ENCODE results near the gene ROBO2.

Gene ROBO2

DNA sequence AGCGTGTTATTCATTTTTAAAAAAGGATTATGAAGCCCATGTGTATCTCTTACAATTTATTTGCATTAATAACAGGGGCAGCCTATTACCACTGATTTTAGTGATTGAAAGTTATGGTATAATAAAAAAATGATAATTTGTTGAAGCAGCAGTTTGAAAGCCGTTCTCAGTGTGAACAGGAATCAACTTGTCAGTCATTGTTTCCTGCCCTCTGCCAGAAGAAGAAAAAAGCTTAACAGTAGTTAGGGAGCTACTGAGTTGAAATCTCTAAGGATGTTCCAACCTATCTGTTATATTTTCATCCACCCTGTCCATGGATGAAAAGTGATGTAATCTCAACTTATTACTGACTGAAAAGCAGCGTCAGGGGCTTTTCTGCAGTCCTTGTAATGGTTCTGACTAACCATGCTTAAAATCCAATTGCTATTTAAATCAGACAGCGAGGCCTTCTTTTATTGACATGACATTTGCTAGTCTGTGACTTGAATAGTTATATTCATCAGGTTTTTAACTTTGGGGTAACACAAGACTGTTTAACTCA lies 486.7 kb downstream of the ROBO2 start:
- no peak for DNase-seq

DNA sequence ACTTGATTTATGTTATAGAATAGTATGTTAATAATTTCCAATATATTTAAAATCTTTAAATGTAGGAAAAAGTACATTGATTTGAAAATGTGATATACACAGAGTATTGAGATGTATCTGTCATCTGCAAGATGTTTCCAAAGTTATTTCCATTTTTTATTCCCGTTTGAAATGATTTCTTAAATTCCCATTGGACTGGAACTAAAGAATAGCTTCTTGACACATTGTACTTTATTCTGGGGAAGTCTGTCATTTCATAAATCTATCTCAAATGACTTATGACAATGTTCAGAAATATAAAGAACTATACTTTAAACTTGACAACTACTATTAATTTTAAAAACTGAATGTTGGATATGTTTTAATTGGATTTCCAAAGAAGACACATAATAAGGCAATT lies 489.6 kb downstream of the ROBO2 start:
- no peak for DNase-seq

DNA sequence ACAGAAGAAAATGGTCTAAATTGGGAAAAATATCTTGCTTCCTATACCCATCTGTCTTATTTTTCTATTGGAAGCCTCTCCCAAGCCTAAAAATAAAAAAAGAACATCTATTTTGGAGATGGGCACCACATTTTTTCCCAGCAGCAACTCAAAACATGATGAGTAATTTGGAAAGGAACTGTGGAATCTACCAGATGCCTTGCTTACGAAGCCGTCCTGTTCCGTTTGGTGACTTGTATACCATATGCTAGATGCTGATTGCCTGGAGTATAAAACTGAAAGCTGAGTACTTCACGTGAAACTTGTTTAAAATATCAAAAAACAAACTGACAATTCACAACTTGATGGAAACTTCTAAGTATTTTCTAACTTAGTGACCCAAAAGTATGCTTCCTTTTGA lies 491.0 kb downstream of the ROBO2 start:
- DNase-seq, result no peak

DNA sequence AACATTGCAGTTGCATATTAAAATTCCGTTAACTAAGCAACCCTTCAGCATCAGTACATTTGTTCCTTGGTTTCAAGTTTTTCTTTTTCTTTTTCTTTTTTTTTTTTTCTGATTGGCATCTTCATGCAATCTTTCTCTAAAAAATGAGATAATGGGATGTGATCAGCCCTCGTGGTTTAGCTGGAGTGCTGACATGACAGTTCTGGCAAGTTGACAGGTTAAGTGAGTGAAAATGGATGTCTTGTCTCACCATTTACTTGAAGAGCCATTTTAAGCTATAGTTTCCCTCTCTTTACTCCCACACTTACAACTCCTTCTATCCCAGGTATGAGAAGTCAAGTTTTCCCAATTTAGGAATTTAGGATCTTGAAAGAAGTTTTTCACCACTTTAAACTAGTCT lies 495.2 kb downstream of the ROBO2 start:
- DNase-seq, result no peak

DNA sequence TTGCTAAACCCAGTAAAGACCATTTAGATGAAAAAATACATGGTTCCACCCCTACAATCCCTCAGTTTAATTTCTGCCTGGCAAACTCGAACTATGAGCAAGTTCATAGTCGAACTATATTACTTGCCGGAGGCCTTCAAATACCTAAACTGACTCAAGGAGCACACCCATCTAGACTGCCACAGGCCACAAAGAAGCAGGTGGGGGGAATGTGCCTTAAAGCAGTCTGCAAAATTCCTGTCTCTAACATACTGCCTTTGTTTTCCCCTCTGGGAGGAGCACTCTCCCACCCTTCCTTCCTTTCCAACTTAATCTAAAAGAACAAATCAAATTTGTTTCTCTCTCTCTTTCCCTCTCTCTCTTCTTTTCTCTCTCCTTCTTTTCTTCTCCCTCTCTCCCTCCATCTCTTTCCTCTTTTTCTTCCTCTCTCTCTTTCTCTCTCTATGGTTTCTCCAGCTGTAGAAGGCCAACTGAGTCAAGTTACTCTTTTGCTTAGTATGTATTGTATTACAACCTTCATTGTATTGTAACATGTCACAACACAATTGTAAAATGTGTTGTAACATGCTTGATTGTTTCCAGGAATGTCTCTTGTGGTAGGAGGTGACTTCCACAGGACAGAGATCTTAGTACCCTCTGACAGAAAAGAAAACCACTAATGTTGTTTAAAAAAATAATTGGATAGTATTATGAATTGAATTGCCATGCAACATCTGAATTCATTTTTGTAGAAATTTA lies 496.3 kb downstream of the ROBO2 start:
- DNase-seq, result no peak

DNA sequence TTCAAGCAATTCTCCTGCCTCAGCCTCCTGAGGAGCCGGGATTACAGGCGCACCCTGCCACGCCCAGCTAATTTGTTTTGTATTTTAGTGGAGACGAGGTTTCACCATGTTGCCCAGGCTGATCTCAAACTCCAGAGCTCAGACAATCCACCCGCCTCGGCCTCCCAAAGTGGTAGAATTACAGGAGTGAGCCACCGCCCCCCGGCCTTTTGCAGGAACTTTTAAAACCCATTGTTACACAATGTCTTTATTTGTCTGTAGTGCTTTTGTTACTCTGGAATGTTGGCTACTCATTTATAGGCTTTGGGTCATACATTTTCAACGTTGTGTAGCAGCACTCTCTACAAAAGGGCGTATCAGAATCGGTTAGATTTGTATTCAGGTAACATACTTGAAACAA lies 499.1 kb downstream of the ROBO2 start:
- no peak for DNase-seq

DNA sequence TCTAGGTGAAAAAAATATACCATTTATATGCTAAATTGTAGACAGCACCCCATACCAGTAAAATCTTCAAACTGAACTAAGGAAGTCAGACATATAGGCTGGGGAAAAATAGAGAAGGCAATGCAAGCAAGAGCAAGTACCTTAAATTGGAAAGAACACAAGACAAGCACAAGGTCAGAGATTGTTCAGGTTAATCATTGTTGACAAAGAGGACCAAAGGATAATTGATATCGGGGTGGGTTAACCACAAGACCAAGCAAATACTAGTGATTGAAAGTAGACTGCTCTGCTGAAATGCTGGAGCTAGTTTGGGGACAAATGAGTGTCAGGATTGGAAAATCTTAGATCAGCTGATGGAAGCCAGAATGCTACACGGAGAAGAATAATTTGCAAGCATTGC lies 499.8 kb downstream of the ROBO2 start:
- no peak for DNase-seq

DNA sequence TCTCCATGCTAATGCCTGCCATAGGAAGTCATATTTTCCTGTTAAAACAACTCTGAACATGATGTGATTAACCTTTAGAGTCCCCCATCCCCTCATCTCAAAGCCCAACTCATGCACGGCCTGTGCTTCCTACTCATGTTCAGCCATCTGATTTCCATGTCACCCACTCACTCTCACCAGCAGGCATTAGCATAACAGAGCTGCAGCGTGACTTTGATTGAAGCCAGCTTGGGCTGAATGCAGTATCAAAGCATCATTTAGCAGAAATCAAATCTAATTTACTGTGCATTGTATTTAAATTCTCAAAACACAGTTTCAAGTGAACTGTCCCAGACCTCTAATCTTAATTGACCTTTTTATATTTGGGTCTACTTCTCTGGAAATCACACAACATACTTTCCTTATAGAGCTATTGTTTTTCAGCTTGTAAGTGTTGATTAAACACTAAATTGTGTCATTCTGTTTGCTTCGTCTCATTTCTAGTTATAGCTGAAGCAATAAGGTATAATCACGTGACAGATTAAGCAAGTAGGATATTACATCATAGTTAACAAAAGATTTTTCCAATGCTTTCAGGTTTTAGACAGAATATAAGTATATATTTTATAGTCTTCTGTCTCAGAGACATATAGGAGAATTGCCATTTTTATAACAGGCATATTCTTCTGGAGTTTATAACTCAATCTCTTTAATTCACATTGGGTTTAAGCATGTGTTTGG lies 501.5 kb downstream of the ROBO2 start:
- no peak for DNase-seq

DNA sequence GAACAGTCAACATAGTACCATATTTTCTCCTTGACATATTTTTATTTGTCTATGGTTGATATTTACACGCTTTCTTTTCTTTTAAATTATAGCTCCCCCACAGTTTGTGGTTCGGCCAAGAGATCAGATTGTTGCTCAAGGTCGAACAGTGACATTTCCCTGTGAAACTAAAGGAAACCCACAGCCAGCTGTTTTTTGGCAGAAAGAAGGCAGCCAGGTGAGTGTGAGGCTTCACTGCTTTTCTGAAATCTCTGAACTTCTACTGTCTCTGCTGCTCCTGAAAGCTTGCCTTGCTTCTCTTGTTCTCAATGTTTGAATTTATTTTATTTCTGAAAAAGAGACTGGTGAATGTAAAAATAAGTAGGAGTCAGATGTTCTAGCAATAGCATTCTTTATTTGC lies 506.3 kb downstream of the ROBO2 start:
- no peak for DNase-seq

DNA sequence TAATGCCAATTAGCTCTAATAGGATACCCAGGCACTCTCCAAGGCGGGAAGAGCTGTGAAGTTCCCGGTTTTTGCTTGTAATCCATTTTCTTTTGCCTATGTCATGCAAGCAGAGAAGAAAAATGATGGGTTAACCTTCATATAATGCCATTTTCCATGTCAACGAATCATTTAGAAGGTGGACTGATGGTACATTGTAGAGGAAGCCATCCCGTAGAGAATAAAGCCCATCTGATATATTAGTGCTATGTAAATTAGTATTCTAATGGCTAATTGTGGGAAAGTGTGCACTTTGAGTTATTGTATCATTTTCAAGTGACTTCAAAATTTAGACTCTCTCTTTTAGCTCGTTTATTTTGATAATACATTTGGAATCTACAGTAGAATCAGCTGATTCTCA lies 509.1 kb downstream of the ROBO2 start:
- no peak for DNase-seq

DNA sequence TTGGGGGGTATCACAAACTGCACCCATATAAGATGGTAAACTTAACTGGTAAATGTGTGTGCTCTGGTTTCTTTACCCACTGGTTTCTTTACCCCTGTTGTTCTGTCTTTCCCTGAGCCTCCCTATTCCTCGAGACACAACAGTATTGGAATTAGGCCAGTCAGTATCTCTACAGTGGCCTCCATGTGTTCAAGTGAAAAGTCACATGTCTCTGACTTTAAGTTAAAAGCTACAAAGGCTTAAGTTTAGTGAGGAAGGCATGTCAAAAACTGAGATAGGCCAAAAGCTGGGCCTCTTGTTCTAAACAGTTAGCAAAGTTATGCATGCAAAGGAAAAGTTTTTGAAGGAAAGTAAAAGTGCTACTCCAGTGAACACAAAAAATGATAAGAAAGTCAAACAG lies 513.3 kb downstream of the ROBO2 start:
- DNase-seq, result no peak

DNA sequence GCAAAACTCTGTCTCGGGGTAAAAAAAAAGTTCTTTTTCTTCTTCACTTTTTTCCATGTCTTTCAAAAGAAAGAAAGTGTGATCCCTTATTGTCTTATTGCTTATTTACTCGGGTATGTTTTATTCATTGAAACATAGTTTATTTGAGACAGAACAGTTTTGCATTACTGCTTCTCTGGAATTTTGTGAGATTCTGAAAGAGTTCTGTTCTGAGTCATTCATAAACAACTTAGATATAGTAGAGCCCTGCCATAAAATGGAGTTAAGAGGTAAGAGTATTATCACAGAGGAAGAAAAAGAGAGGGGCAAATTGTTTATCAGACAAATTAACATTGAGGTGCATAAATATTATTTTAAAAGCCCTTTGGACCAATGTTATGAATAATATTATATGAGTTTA lies 522.2 kb downstream of the ROBO2 start:
- no peak for DNase-seq

DNA sequence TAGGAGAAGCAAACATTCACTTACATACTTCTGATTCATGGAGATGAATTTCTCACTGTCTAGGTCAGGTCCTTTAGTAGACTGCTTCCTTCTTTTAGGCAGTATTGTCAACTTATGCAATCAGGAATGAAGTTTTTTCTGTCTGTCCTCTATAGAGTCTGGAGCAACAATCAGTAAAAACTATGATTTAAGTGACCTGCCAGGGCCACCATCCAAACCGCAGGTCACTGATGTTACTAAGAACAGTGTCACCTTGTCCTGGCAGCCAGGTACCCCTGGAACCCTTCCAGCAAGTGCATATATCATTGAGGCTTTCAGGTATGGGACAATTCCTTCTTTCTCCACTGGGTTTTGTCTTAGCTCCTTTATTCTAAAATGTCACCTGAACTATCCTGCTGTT lies 523.1 kb downstream of the ROBO2 start:
- DNase-seq, result no peak

DNA sequence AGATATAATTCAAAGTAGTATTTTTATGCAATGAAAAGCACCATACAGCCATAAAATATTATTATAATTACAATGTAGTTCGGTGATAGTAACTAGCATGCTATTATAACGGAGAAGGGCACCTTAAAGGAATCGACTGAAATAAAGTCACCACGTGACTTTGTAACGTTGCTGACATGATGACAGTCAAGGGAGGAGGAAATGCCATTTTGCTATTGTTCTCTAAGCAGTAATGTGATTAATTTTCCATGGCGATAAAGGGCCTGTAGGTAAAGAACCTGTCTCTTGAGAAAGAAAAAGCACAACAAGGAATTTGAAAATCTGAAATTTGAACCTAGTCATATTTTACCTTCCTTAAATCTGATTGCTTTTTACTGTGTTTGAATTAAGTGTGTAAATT lies 526.2 kb downstream of the ROBO2 start:
- DNase-seq, result no peak

DNA sequence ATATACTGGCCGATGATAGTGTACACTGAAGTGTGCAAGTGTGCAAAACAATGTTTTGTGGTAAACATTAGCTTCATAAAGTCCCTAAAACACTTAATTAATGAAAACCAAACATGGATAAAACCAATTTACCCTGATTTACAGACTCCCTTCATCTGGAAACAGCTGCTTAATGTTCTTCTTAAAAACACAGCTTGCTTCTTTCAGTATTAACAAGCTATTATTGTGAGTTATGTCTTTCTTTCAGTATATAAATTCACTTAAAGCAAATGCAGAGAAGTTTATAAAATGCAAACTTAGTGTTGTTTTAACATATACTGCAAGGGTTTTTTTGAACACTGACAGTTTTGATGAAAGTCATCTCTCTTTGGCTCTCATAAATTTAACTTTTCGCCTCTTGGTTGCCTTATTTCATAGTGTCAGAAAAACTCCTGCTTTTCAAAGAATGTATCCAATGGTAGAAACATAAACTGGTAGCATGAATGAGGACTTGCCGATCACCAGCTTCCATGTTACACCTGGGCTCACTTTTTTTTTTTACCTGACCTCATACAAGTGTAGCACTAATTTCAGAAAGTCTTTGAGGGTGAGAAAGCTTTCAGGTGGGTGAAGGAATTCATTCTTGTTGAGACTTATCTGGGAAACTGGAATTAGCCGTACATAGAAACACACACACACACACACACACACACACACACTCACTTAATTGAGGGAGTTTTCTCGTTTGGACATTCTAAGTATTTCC lies 532.2 kb downstream of the ROBO2 start:
- DNase-seq, result no peak

DNA sequence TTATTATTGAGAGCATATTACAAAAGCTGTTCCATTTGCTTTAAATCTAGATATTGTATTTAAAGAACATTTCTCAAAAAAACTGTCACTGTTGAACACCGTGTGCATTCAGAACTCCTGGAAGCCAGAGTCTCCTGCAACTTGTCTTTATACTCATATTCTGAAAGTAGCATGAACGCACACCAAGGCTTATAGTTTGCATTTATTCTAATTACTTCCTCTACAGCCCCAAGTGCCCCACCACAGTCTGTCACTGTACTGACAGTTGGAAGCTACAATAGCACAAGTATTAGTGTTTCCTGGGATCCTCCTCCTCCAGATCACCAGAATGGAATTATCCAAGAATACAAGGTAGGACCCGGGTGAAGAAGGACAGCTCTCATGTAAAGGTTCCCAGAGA lies 537.4 kb downstream of the ROBO2 start:
- DNase-seq, result no peak

DNA sequence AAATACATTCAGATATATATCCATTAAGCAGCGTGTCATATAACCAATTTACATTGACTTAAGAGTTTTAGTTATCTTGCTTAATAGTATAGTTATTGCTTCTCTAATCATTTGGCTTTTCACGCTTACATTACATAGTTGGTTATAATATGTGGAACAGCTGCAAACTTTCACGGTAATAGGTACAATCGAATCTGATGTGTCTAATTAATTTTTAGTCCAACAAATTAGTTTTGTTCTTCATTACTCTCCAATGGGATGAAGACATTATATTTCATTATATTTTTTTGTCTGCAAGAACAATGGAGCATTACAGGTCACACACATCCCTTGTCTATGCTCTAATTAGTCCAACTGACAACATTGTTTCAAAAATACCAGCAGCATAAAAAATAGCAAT lies 546.3 kb downstream of the ROBO2 start:
- no peak for DNase-seq

DNA sequence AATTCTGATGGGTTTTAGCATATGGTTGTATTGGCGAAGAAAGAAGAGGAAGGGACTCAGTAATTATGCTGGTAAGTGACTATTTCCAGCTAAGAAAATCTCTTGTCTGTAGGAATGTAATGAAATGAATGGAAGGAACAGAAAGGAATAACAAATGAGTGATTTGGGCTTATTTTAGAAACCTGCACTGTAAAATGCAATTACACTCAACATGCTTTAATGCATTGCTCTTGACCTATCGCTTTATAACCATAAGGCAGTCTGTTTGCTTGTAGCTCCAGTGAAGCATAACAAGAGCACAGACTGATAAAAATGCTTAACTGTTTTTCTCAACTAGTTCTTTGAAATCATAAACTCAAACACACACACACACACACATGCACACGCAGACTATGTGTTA lies 549.0 kb downstream of the ROBO2 start:
- DNase-seq, result no peak

DNA sequence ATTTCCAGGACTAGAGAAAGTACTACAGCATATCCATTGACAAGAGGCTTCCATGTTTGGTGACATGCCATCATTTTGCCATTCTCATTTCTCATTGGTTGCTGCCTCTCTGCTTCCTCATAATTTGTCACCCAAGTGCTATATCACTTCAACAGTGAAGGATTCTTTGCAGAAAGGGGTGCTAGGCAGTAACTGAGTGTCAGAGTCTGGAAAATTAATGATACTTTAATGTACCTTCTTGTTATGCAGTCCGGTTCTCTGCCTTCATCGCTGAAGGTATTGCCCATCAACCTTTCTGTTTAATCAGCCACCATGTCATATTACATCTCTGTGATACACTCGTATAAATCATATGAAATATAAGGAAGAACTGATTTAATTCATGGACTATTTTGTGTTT lies 550.3 kb downstream of the ROBO2 start:
- no peak for DNase-seq

DNA sequence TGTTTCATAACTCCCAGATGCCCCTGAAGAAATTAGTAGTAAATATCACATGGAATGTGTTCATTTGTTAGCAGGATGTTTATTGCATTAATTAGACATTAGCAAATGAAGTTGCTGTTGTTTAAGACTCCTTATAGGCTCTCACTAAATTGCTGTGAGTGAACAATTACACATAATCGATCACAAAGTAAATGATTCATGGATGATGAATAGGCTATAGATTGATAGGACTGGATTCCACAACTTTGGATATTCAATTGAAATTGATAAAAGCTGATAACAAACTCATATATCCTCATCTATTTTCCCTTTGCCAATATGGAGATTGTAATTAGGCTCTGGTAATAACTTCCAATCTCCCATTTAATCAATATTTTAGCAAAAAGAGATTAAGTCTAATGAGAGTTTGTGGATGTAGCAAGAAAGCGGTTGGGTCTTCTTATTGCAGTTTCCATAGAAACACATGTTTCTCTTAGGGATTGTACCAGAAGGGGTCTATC lies 555.5 kb downstream of the ROBO2 start:
- DNase-seq, result no peak

DNA sequence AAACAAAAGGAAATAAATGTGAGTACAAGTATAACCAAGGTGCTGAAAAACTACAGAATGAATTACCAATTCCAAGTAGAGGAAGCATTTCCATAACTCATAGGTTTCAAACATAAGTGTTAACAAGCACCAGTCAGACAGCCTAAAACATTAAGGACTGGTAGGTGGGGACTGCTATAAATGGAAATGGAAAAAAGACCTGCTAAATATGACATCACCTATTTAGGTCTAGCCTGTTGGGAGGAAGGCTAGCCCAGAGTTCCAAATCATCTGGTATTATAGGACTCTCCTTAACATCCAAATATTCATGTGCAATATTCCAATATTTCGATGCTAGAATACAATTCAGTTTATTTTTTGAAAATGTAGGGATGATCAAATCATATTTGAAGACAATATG lies 560.0 kb downstream of the ROBO2 start:
- no peak for DNase-seq

DNA sequence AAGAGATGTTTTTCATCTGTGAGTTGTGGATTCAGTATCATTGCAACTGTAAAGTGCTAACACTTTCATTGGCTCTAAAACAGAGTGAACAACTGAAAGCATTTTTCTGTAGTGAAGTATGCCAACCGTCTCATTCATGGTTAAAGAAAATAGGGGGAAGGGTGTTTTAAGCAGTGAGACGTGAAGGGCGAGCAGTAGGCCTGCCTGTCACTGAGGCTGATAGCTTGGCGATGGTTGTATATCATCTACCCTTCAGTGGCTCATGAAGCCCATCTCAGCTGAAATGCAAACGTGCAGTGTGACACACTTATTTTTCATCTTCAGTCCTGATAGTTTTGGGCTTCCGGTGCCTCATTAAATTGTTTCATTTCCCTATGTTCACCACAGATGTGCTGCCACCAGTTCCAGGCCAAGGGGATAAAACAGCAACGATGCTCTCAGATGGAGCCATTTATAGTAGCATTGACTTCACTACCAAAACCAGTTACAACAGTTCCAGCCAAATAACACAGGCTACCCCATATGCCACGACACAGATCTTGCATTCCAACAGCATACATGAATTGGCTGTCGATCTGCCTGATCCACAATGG lies 562.0 kb downstream of the ROBO2 start:
- DNase-seq, result no peak

DNA sequence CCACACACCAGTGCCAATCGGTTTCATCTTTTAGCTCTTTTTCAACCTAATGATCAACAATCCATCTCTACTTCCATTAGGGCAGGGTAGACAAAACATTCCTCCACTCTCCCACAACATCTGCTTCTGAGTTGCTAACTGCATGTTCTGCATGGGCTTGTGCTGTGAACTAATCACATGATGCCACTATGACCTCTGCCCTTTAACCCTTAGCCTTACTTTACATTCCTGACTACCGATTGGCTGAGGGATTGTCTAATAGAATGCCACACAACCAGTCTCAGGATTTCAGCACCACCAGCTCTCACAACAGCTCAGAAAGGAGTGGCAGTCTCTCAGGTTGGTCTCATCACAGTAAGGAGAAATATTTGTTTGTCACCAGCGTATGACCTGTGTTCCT lies 562.8 kb downstream of the ROBO2 start:
- no peak for DNase-seq

All from CD4-positive, alpha-beta T cell treated with Interleukin-10 for 1 hour (primary cell).